Suprapubic skin (tissue), 4 donors: ENCODE measurements around the gene CNTN6. TPM values are rescaled to one million over a fixed set of nuclear protein-coding genes. Genes with fewer than 3 reads are reported as not detected.
"Not testable (repeated sequence)": the region's sequence is repeated elsewhere in the genome, so short reads cannot be mapped to it uniquely, and the experiment has no call there.

ENCODE experiments used
- DNase-seq, 2 donors: peaks; one replicate each; pipeline ENCODE4 v3.0.0-alpha.2; 2019; ENCODE audit warnings: low spot score in 2 of 2
- H3K27ac ChIP-seq: fragments of 200-600 bp; sonication (generic); one replicate; pipeline ENCODE4 v1.5.1; 2019
- H3K27me3 ChIP-seq: fragments of 200-600 bp; sonication (generic); one replicate; pipeline ENCODE4 v1.5.1; 2019
- H3K36me3 ChIP-seq: fragments of 200-600 bp; sonication (generic); one replicate; pipeline ENCODE4 v1.5.1; 2019
- H3K4me1 ChIP-seq: fragments of 200-600 bp; sonication (generic); one replicate; pipeline ENCODE4 v1.5.1; 2019
- H3K4me3 ChIP-seq: fragments of 200-600 bp; sonication (generic); one replicate; pipeline ENCODE4 v1.5.1; 2019; ENCODE audit warnings: mild to moderate bottlenecking
- H3K9me3 ChIP-seq: fragments of 200-600 bp; sonication (generic); one replicate; pipeline ENCODE4 v1.5.1; 2019
- EP300 ChIP-seq: sonication (generic); formaldehyde crosslinking; IDR thresholded peaks from one replicate; pipeline ENCODE4 v1.6.1; 2017; ENCODE audit warnings: antibody characterized with exemption
- POLR2A ChIP-seq, 2 donors: fragments of 450-650 bp; IDR thresholded peaks; one replicate each; pipeline ENCODE4 v1.6.1; 2017; ENCODE audit warnings: antibody characterized with exemption in 2 of 2, mild to moderate bottlenecking in 2 of 2, moderate library complexity in 2 of 2
- POLR2AphosphoS5 ChIP-seq, 3 donors: sonication (generic); formaldehyde crosslinking; IDR thresholded peaks; one replicate each; pipeline ENCODE4 v1.6.1; 2017; ENCODE audit warnings: antibody characterized with exemption in 3 of 3
- WGBS: methylation state at CpG from one replicate; pipeline ENCODE4 v1.1.5; 2018; 5-methylcytosine and 5-hydroxymethylcytosine counted together
- total RNA-seq, 4 donors: library from RNA; depleted of rRNA; stranded (reverse); fragments of >200 nt; gene quantifications; one replicate each; pipeline ENCODE4 v1.1.0, GENCODE V29; 2016
- TF ChIP-seq, protein P1 (sequence below), 2 donors: fragments of 200-600 bp in 1 of 2; fragments of 450-650 bp in 1 of 2; sonication (generic) in 1 of 2; IDR thresholded peaks; one replicate each; pipeline ENCODE4 v1.5.1; 2016 to 2019; ENCODE audit warnings: antibody characterized with exemption in 2 of 2, mild to moderate bottlenecking in 1 of 2, moderate library complexity in 1 of 2

Gene CNTN6
- total RNA-seq, 4 donors from 2014 or later = not detected

DNA sequence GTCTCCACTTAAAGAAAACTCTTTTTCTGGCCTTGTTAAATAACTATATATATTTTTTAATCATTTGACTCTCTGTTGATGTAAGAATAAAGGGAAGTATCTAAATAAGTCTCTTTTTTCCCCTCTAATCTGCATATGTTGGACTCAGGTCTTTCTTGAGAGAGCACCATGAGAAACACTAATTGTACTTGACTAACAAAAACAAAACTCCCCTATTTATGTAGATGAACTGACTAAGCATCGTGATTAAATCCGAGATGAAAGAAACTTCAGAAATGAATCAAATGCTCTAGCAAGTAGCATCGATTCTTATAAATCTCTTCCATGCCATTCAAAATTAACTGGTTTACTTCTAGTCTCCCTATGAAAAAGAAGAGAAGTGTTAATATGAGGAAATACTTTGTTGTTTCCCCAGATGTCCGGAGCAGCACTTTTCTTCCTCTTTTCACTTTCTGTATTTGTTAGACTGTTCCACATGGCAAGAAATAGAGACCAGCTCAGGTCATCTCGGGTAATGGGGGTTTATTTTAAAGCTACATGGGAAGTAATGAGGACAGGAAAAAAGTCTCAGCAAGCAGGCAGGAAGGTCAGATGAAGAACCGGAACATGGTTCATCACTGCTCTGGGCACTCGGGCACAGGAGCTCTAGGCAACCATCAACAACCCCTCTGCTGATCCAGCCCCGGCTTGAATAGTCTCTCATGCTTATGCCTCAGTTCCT lies 288.3 kb downstream of the CNTN6 start:
- no peak overlapping the region for H3K27ac ChIP-seq
- no peaks in the 10 kb centered on the region for H3K36me3 ChIP-seq

DNA sequence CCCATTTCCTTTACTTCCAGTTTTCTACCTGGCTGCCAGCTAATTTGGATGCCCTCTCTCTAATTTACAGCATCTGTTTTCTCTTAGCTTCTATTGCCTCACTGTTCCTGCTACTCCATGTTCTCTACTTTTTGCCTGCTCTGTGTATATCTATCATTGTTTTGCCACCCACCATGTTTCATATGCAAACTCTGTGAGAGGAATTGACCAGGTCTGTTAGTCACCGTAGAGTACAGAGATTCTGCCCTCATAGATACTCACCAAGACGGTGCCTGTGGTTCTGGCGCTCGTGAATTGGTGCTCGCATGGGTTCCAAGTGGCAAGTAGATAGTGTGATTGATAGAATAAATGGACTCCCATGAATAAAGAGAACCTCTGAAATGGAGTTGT lies 288.8 kb downstream of the CNTN6 start:
- no peak for DNase-seq
- no peaks in the 10 kb centered on the region for H3K4me1 ChIP-seq
- no peak overlapping the region for H3K27ac ChIP-seq
- WGBS = 74% methylated on average over 5 of the region's 5 CpGs
- H3K27me3 ChIP-seq = no peaks in the 10 kb centered on the region
- no peak overlapping the region for H3K4me3 ChIP-seq
- H3K9me3 ChIP-seq = no peaks in the 10 kb centered on the region
- no peak for TF ChIP-seq EP300
- TF ChIP-seq POLR2A (IDR thresholded peaks at IDR 0.05) = no peak
- TF ChIP-seq, protein P1, sequence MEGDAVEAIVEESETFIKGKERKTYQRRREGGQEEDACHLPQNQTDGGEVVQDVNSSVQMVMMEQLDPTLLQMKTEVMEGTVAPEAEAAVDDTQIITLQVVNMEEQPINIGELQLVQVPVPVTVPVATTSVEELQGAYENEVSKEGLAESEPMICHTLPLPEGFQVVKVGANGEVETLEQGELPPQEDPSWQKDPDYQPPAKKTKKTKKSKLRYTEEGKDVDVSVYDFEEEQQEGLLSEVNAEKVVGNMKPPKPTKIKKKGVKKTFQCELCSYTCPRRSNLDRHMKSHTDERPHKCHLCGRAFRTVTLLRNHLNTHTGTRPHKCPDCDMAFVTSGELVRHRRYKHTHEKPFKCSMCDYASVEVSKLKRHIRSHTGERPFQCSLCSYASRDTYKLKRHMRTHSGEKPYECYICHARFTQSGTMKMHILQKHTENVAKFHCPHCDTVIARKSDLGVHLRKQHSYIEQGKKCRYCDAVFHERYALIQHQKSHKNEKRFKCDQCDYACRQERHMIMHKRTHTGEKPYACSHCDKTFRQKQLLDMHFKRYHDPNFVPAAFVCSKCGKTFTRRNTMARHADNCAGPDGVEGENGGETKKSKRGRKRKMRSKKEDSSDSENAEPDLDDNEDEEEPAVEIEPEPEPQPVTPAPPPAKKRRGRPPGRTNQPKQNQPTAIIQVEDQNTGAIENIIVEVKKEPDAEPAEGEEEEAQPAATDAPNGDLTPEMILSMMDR (IDR thresholded peaks at IDR 0.05) = no peak
- no peak for TF ChIP-seq POLR2AphosphoS5 (IDR thresholded peaks at IDR 0.05)
- H3K36me3 ChIP-seq = no peaks in the 10 kb centered on the region

More for the DNA sequence above, 288.3 kb downstream of the CNTN6 start:
- WGBS = 53% methylated on average over 8 of the region's 8 CpGs
- DNase-seq = no peak
- H3K27me3 ChIP-seq = no peaks in the 10 kb centered on the region
- H3K9me3 ChIP-seq = no peaks in the 10 kb centered on the region
- H3K4me3 ChIP-seq = no peak overlapping the region
- TF ChIP-seq POLR2A (IDR thresholded peaks at IDR 0.05) = no peak
- TF ChIP-seq, protein P1 (IDR thresholded peaks at IDR 0.05) = no peak
- TF ChIP-seq EP300 = no peak
- no peak for TF ChIP-seq POLR2AphosphoS5 (IDR thresholded peaks at IDR 0.05)
- H3K4me1 ChIP-seq = no peaks in the 10 kb centered on the region

DNA sequence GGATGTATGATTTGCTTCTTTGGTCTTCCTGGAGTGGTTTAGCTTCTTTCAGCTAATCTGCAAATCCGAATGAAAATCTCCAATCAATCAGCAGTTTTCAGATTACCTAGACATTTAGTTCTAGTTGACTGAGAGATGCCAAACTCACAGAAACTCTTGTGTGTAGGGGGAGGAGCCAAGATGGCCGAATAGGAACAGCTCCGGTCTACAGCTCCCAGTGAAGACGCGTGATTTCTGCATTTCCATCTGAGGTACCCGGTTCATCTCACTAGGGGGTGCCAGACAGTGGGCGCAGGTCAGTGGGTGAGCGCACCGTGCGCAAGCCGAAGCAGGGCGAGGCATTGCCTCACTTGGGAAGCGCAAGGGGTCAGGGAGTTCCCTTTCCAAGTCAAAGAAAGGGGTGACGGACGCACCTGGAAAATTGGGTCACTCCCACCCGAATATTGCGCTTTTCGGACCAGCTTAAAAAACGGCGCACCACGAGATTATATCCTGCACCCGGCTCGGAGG lies 294.6 kb downstream of the CNTN6 start:
- not testable (repeated sequence) for H3K27ac ChIP-seq, DNase-seq, H3K36me3 ChIP-seq, H3K4me3 ChIP-seq, H3K27me3 ChIP-seq, H3K9me3 ChIP-seq, H3K4me1 ChIP-seq
- 91% methylated on average over 20 of the region's 23 CpGs for WGBS

DNA sequence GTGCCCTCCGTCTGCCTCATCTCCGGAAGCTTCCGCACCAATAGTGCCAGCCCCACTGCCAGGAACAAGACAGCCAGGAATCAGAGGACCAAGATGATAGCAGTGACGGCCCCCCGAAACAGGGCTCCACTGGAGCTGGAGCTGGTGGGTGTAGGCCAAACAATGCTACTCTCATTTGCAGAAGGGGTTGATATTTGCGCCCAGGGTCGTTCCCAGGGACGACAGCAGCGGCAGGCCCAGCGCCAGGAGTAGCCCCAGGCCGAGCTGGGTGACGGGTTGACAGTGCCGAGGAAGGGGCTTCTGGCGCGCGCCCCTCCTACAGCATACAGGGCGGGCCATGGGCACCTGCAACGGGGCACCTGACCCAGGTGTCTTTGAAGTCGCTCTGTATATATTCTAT lies 301.4 kb downstream of the CNTN6 start:
- Histone ChIP-seq H3K9me3 (no peaks in the 10 kb centered on the region), H3K4me1 (no peaks in the 10 kb centered on the region), H3K27ac (no peak overlapping the region), H3K36me3 (no peaks in the 10 kb centered on the region), H3K4me3 (no peak overlapping the region), H3K27me3 (peaks cover 2% of the 10 kb centered on the region)
- WGBS = 85% methylated on average over 14 of the region's 19 CpGs
- DNase-seq = no peak
- no peak for TF ChIP-seq EP300

DNA sequence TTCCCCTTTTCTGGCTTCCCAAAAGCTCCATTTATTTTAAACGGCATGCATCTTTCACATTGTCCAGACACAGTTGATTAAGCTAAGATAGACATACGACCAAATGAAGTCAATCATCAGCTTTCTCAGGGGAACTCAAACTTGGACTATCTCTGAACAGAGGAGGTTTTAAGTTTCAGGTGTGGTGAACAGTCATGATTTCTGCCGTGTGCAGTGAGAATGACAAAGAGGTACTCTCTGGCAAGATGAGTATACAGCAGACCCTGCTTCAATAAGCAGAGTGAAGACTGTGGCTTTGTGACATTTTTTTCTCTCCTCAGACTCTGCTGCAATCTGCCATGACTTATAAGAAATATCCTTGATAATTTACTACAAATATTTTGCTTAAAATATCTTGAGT lies 307.7 kb downstream of the CNTN6 start:
- Histone ChIP-seq H3K27ac (no peak overlapping the region), H3K27me3 (no peaks in the 10 kb centered on the region), H3K36me3 (no peaks in the 10 kb centered on the region), H3K9me3 (no peaks in the 10 kb centered on the region), H3K4me3 (no peak overlapping the region), H3K4me1 (no peaks in the 10 kb centered on the region)
- TF ChIP-seq POLR2AphosphoS5 (IDR thresholded peaks at IDR 0.05) (no peak), EP300 (no peak), POLR2A (IDR thresholded peaks at IDR 0.05) (no peak)
- TF ChIP-seq, protein P1 (IDR thresholded peaks at IDR 0.05) = no peak
- no peak for DNase-seq
- WGBS = 30% methylated on average over 3 of the region's 3 CpGs

DNA sequence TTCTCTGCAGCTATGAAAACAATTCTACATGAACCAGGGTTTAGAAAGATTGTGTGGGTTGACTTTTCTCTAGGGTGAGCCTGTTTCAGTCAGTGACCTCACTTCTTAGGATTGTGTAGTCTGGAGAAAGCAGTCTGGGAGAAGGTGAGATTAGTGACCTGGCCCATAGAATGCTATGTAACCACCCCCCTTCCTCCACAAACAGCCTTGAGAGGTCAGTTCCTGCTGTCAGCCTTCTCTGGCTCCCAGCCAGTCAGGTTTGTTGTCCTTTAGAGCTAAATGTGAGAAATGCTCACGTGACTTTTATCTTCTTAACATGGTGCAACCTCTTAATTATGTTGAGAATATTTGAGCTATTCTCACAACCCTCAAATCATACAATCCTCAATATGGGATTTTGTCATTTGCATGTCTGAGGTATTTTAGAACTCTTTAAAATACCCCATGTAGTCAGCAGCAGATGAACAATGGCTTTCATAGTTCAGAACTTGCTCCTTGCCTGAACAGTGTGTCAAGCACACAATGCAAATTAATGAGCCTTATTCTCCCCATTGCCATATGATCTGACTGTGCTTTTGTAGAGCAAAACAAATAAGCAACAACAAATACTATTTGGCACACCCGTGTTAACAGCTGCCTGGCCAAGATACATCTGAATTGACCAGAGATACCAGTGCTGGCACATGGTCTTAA lies 311.6 kb downstream of the CNTN6 start:
- H3K27ac ChIP-seq = no peak overlapping the region
- H3K36me3 ChIP-seq = no peaks in the 10 kb centered on the region
- DNase-seq = no peak
- no peaks in the 10 kb centered on the region for H3K27me3 ChIP-seq
- 67% methylated on average over 2 of the region's 2 CpGs for WGBS
- TF ChIP-seq EP300 = no peak
- TF ChIP-seq, protein P1 (IDR thresholded peaks at IDR 0.05) = no peak
- TF ChIP-seq POLR2AphosphoS5 (IDR thresholded peaks at IDR 0.05) = no peak
- TF ChIP-seq POLR2A (IDR thresholded peaks at IDR 0.05) = no peak
- H3K4me1 ChIP-seq = no peaks in the 10 kb centered on the region
- H3K4me3 ChIP-seq = no peak overlapping the region
- H3K9me3 ChIP-seq = no peaks in the 10 kb centered on the region
